ENCODE data around the gene SYNDIG1L.

DNA sequence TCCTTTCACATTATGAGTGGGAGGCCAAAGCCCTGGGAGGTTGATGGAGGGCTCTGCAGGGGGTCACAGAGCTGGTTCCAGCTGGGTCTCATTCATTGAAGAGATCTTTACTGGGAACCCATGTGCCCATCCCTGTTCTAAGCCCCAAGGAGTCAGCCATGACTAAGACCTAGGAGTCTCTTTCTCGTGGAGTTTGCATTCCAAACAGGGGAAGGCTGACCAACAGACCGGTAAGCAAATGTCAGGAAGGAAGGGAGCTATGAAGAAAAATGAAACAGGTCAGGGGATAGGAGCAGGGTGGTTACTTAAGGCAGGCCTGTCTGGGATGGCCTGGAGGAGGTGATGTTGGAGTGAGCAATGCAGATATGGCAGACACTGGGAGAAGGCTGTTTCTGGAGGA is 31.5 kb downstream of the SYNDIG1L start:
- TF ChIP-seq, protein P1, sequence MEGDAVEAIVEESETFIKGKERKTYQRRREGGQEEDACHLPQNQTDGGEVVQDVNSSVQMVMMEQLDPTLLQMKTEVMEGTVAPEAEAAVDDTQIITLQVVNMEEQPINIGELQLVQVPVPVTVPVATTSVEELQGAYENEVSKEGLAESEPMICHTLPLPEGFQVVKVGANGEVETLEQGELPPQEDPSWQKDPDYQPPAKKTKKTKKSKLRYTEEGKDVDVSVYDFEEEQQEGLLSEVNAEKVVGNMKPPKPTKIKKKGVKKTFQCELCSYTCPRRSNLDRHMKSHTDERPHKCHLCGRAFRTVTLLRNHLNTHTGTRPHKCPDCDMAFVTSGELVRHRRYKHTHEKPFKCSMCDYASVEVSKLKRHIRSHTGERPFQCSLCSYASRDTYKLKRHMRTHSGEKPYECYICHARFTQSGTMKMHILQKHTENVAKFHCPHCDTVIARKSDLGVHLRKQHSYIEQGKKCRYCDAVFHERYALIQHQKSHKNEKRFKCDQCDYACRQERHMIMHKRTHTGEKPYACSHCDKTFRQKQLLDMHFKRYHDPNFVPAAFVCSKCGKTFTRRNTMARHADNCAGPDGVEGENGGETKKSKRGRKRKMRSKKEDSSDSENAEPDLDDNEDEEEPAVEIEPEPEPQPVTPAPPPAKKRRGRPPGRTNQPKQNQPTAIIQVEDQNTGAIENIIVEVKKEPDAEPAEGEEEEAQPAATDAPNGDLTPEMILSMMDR (IDR thresholded peaks at IDR 0.05): no peak
- no peak for TF ChIP-seq POLR2A (IDR thresholded peaks at IDR 0.05)

All from testis (tissue), 2 donors.